GM18873 (cell line): Measurements from ENCODE around the gene CCM2.

Experiments used
- ATAC-seq: cut with Tn5 transposase; IDR thresholded peaks from one replicate; pipeline ENCODE4 v1.9.1; 2021; ENCODE audit warnings: mild to moderate bottlenecking, moderate library complexity, moderate number of reproducible peaks; ENCODE audit not compliant: unreplicated experiment, low FRiP score

The CCM2 gene

DNA sequence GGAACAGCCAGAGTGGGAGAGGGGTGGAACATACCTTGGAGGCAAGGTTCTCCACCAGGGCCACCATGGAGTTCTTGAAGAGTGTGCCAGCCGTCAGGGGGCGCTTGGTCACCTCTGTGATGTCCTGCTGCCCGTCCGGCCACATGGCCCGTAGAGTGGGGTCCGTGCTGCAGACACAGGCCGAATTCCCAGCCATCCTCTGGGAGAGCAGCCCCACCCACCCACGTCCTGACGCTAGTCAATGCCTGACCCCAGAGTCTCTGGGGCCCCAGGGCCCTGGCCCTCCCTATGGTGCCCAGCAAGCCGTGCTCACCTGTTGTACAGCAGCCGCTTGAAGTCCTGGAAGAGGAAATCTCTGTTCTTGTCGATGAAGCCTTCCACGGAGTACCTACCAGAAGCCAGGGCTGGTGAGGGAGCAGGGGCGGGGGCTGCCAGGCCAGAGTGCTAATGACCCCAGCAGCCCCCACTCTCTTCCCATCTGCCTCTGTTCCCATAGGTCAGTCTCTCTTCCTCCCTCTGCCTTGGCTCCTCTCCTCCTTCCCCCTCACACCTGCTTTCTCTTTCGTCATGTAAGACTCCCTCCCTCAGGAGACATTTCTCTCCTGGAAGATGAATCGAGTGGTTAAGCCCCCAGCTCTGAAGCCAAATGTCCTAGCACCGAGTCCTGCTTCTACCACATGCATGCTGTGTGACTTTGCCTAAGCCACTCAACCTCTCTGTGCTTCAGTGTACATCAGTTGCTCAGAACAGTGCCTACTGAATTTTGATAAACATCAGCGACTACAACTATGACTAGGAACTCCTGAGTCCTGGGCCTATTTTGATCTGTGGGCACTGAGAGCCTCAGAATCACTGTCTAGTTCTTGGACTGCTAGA, 32.2 kb upstream of the CCM2 start:
- ATAC-seq: no peak

DNA sequence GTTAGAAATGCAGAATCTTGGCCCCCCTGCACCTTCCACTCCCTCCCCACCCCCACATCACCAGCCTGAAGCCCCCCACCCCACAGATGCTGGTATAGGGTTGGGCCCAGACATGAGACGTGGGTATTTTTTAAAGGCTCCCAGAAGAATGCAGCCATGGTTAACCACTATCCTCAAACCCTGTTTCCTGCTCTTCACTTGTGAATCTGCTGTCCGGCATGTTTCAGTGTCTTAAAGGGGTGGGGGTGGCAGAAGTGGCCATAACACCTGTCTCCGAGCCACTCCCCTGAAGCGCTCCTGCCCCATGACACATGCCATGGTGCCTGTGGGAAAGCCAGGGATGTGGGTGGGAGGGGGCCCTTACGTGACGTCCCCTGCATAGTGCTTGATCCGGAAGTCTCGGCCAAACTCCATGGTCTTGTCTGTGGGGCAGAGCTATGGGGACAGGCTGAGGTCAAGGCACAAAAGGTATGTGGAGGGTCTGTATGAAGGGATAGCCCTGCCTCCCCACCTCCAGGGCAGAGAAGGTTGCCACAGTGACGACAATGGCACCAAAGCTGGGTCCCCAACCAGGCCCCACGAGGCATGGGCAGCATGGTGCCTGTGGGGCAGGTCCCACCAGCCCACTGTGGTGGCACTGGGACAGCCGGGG, 30.8 kb upstream of the CCM2 start:
- no peak for ATAC-seq

DNA sequence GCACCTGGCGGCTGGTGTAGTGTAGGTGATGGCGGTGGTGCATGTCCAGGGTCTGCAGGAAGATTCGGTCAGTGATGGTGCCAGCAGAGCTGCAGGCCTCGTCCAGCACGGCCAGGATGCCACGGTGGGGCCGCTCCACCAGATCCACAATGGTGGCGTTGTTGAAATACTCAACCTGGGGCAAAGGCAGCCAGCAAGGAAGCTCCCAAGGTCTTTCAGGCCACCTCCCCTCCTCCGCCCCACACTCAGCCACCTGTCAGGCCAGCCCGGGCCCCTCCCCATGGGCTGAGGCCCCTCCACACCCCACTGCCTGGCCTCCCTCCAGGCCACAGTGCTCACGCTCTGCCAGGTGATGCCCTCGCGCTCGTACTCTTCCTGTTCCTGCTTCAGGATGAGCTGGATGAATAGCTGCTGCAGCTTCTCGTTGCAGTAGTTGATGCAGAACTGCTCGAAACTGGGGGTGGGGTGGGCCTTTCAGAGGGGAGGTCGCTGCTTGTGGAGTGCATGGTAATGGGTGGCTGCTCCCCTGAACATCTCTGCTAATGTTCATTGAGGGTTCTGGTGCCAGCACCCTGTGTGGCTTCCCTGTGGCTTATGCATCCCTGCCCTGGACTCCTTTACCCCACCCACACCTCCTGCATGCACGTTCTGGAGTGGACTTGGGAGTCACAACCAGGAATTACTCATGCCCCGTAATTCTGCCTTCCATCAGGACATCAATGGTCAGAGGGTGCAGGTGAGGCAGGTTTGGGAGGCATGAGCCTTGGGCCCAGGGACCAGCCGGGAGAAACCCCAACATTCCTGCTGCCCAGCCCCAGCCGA, 30.1 kb upstream of the CCM2 start:
- no peak for ATAC-seq

DNA sequence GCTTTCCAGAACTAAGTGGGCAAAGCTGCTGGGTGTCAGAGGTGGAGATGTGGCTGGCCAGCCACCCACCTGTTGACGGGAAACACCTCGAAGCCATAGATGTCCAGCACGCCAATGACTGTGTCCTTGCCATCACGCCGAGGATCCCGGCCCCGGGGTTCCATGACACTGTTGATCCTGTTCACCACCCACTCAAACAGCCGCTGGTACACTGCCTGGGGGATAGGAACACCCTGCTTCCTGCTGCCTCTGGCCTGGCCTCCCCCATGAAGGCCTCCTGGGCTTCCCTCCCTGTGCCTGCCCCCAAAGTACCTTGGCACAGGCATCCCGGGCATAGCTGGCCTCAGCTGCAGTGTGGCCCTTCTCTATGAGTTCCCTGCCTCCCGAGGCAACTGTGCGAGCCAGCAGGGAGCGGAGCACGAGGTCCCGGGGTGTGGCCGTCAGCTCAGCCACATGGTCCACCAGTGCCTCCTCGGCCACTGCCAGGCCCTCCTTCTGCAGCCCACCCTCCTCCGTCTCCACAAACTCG, 29.4 kb upstream of the CCM2 start:
- ATAC-seq: no peak

DNA sequence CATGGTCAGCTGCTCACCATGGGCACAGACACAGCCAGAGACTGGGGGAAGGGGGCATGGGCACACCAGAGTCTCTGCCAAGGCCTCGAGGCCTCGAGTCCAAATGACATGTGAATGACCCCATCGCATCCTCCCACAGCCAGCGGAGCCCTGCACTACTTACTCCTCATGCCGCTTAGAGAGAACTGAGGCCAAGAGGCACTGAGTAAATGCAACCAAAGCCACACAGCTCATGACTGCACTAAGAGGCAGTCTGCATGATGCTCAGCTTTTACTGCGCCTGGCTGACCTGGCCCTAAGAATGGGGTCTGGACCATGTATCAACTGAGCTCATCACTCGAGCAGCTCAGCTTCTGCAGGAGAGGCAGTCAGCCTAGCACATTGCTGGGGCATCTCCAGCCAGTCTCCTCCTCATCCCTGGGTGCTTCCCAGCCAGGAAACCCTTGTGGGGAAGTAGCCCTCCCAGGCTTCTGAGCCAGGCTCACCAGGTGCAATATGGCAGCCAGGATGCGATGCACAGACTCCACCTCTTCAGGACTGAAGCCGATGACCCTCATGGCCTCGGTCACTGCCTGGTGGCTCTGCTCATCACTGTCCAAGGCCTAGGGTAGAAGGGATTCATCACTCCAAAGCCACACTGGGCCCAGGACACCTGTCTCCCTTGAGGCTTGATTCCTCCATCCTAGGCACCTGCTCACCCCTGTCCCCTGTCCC, 28.7 kb upstream of the CCM2 start:
- ATAC-seq: no peak

DNA sequence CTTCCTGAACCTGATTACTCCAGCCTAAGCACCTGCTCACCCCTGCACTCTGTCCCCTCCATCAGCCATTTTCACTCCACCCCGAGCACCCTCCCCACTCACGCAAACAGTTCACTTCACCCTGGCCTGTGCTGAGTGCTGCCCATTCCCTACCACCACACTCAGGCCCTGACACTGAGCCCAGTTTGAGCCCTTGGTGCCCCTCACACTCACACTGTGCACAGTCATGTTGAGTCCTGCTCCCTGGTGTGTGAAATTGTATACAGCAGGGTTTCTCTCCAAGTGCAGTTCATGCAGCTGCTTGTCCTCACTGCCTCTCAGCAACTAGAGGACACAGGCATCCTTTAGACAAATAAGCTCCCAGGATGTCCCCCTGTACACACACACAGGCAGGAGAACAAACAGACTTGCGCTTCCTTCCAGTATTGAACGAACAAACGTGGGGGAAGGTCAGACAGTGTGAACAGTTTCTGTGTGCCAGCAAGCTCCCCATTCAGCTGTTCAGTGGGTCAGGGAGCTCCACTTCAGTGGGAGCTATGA, 28.0 kb upstream of the CCM2 start:
- ATAC-seq: no peak

DNA sequence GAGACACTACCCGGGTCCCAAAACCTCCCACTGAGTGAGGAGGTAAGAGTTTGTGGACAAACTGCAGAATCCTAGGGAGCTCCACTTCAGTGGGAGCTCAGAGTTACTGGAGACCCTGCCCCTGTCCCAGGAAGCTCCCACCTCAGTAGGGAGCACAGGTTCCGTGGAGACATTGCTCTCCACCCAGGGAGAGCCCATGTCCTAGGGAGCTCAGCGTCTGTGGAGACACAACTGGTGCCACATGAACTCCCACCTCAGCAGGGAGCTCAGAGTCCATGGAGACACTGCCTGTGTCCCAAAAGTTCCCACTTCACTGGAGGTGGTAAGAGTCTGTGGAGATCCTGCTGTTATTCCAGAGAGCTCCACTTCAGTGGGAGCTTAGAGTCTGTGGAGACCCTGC, 27.4 kb upstream of the CCM2 start:
- no peak for ATAC-seq

DNA sequence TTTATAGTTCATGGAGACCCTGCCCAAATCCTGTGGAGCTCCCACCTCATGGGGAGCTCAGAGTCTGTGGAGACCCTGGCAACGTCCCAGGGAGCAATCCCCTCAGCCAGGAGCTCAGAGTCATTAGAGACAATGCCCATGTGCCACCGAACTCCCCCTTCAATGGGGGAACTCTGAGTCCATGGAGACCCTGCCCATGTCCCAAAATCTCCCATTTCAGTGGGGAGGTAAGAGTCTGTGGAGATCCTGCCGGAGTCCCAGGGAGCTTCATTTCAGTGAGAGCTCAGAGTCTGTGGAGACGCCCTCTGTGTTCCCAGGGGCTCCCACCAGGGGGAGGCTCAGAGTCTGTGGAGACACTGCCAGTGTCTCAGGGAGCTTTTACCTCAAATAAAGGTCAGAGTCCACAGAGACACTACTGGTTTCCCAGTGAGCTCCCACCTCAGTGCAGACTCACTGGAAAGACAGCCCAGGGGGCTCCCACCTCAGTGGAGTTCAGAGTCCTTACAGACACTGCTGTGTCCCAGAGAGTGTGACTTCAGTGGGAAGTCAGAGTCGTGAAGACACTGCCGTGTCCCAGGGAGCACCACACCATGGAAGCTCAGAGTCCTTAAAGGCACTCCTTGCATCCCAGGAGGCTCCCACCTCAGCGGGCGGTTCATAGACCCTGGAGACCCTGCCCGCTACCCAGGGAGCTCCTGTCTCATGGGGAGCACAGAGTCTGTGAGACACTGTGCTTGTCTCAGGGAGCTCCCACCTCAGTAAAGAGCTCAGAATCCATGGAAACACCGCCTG, 26.2 kb upstream of the CCM2 start:
- ATAC-seq: no peak

DNA sequence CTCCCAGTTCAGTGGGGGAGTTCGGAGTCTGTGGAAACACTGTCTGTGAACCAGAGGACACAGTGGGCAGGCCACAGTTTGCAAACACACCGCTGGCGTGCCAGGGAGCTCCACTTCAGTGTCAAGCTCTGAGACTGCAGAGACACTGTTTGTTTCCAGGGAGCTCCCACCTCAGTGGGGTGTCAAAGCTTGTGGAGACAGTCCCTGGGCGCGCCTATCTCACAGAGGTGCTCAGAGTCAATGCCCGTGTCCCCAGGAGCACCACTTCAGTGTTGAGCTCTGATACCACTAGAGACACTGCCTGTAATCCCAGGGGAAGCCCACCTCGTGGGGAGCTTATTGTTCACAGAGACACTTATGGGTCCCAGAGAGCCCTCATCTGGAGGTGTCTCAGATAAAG, 25.5 kb upstream of the CCM2 start:
- no peak for ATAC-seq

DNA sequence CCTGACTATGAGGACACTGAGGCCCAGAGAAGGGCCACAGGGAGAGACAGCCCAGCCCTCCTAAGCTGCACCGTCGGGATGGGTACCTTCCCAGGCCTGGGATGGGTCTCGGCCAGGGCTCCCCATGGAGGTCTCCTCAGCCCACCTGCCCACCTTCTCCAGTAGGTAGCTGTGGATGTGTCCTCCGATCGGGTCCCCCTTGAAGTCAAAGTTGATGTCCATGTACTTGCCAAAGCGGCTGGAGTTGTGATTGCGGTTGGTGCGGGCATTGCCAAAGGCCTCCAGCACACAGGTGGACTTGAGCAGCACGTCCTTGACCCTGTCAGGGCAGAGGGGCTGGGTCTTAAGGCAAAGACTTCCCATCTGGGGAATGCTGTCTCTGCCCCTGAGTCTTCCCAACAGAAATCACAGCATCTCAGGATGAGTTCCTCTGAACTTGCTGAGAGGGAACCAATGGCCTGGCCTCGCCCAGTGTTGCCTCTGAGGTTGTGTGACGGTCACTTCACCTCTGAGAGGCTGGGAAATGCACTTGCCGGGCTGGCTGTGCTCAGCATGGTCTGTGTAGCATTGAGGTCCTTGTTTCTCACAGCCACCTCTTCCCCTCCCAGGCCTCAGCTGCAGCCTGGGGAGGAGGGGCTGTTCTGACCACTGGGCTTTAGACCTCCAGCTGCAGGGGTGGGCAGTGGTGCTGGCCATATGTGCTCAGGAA, 24.5 kb upstream of the CCM2 start:
- ATAC-seq: no peak

DNA sequence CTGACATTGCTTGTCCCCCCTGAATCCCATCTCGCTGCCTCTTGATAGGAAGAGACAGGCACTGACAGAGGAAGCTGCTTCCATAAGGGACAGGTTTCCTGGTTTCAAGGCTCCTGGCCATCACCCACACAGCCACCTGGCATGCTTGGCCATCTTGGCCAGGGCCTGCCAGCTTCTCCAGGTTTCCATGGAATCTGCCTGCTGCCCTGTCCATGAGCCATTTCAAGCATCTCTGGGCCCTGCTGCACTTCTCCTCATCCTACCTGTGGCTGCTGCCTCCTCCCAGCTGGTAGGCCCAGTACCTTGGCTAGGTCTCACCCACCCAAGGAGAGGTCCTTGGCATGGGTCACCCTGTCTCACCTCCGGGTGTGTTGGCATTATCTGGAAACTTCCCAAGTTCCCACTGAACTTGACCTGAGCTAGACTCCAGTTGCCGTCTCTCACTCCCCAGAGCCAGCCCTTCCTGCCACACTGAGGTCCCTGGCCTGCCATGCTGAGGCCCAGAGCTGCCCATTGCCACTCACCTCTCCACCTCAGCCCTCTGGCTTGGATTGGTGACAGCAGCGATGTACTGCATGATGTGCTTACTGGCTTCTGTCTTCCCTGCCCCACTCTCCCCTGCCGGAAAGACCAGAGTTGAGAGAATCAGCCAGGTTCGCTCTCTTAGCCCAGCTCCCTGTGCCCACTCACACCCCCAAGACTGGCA, 23.8 kb upstream of the CCM2 start:
- ATAC-seq: no peak

DNA sequence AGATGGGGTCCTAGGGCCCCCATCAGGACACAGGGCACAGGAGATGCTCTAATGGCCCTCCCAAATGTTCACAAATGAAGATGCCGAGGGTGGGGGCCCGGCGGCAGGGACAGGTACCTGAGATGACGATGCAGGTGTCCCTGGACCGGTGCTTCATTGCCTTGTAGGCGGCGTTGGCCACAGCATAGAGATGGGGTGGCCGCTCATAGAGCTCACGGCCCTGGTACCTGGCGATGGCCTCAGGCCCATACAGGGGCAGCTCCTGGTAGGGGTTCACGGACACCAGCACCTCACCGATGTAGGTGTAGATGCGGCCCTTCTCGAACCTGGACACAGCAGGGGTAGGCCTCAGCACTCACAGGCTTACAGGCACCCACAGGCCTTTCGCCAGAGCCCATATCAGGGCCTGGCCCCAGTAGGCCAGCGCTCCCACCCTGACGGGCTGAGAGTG, 23.2 kb upstream of the CCM2 start:
- ATAC-seq: no peak

DNA sequence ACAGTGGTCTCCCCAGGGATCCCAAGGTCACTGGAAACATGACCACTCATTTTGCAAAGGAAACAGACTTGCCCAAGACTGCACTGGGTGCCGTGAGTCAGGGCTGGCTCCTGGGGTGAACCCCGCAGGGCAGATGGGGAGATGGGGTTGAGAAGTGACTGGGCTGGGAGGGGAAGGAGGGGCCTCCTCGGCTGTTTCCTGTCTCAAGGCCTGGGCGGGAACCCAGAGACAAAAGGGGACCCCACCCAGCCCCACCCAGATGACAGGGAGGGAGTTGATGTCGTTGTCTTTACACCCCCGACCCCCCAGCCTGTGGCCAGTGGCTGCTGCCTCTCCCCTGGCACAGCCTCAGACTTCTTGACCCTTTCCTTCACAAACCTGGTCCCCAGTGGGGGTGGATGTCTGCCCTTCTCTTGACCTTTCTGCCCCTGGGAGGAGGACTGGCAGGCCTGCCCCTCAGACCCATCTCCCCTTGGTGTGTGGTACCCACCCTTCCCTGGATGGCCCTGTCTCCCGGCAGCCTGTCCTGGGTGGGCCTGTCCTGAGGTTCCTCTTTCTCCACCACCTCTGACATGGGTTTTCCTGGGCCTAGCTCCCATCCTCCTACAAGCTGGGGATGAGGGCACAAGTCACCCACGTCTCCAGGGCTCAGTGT, 22.6 kb upstream of the CCM2 start:
- no peak for ATAC-seq

DNA sequence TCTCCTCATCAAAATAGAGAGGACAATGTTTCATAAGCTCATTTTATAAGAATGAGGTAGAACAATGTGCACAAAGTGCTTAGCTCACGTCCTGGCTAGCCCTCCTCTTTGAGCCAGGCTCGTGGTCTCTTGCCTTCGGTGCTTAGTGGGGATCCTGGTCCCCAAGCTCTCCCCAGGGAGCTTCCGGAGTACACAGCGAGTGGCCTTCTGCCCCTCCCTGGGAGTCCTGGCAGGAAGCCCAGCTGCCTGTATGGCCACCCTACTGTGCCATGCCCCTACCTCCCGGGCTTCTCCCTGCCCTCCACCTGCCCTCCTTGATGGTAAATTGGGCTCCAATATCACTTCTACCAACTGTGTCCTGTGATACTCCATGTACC, 22.1 kb upstream of the CCM2 start:
- no peak for ATAC-seq

DNA sequence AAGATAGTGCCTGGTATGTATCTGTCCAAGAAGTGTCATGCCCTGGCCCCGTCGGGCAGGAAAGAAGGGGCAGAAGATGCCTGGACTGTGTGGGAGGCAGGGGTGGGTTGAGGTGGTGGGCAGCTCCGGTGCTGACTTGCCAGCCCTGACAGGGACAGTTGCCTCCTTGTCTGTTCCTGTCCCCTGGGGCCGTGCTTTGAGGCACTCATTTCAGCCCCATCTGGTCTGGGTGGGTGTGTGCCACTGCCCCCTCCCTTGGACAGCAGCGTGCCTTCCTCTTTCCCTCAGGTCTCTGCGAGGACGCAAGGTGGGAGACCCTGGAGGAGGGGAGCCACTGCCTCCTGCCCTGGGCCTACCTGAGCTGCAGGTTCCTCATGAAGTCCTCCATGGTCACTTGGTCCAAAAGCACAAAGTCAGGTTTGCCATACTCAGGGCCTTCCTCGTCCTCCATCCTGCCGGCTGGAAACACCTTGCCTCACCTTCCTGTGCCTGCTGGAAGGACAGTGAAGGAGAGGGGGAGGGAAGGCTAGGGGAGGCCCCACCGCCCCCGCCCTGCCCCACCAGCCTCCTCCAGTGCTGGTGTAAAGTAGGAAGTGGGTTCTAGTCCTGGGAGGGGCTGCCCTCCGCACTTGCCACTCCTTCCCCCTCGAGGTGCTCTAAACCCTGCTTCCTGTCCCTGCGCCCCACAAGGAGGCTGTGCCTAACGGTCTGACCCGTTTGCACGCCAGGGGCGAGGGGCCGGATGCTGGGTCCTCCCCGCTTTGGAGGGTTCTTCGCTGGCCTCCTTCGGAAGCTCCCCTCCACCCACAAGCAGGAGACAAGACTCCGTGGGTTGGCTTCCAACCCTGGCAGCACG, 21.3 kb upstream of the CCM2 start, which contains the start of gene MYO1G:
MYO1G (minus strand) TSS at position 505 of the 856 bp plus-strand sequence; CDS start at position 451, 54 bp downstream.
- peak; percentile 54 for ATAC-seq
